Activated CD4-positive, alpha-beta T cell treated with anti-CD3 and anti-CD28 coated beads for 1 hour (primary cell): ENCODE results near the gene PLXNA2.

ENCODE experiments used
- DNase-seq: peaks from one replicate; pipeline ENCODE4 v3.0.0-alpha.2; 2020

PLXNA2 gene

GRCh38 chr1:208159555-208160258 is 84.5 kb downstream of the PLXNA2 start:
- no peak for DNase-seq

DNA sequence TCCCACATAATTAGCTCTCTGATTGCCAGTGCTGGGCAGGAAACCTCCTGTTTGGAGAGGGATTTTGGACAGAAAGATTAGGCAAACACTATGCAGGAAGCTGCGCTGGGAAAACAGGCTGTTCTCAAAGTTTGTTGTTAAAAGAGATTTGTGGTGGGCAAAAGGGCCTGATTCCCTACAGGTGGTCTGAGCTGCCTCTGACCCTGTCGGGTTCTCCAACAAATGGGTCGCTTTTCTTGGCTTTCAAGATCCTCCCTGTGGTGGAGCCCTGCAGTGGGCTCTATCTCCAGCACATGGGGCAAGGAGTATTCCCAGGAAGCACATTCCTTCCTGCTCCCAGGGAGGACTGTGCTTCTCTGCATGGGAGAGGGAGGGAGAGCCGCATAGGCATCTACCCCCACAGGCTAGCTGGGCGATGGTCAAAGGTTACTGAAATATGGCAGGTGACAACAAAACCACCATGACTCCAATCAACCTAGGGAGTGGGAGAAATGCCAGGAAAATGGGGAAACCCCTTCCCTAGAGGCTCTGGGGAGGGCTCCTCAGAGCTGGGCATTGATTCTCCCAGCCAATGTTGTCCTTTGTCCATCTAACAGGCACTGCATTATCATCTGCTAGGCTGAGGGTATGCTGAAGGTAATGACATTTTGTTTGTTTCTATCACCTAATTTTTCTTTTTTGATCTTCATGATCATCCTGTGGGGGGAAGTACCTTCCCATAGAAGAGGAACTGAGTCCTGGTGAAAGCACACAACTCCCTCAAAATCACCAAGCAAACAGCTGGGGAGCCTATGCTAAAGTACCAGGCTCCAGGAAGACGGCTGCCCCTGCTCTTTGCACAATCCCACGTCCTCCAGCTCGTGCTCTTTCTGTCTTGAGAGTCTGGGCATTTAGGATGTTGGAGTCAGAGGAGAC is 85.3 kb downstream of the PLXNA2 start:
- no peak for DNase-seq

GRCh38 chr1:208157769-208158168 is 86.4 kb downstream of the PLXNA2 start:
- DNase-seq, result no peak

DNA sequence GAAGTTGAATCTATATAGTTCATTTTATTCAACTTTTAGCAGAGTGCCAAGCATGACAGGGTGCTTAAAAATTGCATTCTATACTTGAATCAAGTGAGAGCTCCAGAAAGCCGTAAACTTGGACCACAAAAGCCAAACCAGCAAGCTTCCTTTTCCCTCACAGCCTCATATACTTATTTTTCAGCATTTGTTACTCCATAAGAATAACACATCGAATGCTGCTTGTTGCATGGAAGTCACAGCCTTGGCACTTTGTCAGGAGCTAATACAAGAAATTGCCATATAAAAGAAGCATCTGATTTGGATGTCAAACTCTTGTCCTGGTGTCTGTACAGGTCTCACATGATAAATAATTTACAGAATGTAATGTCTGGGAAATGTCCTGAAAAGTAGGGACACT is 87.4 kb downstream of the PLXNA2 start:
- DNase-seq, result no peak

DNA sequence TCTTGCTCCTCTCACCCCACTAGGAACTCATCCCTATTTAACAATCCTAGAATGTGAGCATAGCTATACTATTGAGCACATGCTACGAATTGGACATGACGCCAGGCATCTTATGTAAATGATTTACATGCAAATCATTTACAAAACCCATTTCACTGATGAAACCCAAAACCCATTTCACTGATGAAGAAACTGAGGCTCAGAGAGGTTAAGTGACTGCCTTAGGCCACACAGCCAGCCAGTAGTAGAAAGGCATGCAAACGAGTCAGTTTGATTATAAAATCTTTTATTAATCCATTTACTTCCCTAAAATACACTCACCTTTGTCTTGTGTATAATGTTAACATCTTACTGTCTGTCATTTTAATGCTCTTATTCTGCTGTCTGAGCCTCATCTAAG is 87.9 kb downstream of the PLXNA2 start:
- no peak for DNase-seq

GRCh38 chr1:208154679-208155642 is 89.2 kb downstream of the PLXNA2 start:
- DNase-seq, result no peak

- no peak for DNase-seq
These were observed 90.1 kb downstream of the PLXNA2 start for GRCh38 chr1:208154040-208154439.

DNA sequence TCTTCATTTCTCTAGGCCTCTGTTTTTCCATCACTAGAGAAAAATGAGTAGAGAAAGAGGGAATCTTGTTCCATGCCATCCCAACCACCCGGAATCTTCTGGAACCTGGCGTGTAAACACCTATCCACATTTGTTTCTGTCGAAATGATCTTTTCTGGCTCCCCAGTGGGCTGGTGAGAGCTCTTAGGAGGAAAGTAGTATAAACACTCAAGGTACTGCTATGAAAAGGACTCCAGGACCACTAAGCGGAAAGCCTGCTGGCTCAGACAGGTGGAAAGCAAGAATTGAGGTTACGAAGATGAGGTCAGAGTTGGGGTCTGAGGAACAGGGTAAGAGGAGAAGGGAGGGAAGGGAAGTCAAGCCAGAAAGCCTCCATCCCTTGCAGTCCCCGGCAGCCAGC is 90.8 kb downstream of the PLXNA2 start:
- no peak for DNase-seq

DNA sequence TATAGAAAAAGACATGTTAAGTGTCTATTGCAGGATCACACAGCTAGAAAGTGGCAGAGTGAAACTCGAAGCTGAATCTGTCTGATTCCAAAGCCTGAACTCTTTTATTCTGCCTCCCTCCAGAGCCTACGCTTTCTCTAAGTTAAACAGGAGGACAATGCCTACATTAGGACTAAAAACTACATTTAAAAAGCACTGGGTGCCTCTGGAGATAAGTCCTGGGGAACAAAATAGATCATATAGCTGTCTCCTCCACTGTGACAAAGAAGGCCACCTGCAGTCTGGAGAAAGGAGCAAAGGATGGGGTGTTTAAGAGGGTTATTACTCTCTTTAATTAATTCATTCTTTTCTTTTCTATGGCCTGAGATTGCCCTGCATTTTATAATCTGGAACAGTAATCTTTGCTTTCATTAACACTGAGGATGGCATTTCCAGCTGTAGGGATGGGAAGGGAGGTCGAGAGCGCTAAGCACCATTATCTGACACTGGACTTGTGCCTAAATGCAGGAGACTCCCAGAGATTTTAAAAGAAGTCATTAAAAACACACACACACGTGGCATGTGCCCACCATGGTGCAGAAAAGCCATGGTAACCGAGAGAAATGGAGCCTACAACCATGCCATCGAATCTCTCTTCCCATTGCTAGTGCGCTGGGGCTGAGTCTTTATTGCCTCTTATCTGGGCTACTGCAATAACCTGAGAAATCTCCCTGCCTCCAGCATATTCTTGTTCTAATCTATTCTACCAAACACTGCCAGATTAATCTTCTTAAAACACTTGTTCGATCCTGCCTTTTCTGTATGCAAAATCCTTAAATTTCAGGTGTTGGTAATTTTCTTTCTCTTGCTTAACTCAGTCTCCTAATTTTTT is 92.2 kb downstream of the PLXNA2 start:
- no peak for DNase-seq

DNA sequence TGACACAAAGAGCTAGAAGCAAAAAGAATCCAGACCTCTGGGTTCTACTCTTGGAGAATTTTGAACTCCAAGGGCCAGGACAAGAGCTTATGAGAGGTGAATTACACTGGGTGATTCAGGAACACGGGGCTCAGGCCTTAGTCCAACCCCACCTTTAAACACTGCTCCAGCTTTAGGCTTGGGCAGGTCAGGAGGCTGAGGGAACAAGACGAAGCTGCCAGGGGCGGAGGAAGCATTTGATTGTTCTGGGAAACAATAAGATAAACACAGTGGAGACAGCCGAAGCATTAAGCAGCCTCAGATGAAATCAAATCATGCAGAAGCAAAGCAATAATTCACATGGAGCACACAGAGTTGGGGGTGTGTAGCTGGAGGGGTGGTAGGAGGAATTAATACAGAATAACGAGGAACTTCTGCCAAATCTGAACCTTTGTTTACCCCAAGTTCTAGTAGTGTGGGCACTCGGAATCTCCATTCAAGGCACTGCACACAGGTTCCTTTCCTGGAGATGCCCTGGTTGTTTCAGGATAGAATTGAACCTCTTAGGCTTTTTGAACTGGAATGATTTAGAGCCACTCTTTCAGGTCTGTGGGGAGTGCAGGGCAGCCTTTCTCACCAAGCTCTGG is 93.2 kb downstream of the PLXNA2 start:
- no peak for DNase-seq

DNA sequence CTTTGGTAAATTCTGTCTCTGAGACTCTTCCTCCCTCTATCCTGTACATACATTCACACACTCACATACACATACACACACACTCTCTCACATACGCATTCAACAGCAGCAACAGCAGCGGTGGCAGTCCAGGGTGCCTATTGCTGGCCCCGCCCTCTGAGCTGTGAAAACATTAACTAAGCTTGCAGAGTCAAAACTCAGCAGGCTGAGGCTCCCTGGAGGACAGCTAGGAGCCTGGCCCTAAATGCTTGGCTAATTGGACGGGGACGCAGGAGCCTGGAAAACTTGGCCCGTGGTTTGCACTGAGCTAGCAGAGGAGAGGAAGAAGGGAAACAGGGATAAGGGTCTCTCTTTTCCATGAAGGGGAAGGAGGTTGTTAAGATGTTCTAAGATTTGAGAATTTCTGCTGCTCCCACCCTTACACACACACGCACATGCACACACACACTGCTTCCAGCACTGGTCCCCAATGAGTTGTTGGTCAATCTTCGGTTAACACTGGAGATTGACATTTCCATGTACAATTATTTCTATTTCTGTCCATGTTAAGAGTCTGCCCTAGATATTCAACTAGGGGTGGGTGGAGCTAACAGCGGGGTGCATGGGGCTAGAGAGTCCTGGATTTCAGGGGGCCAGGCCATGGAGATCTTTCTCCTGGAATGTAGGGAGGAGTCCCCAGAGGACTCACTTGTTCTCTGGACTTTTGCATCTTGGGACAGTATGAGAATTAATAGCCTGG is 94.2 kb downstream of the PLXNA2 start:
- no peak for DNase-seq

DNA sequence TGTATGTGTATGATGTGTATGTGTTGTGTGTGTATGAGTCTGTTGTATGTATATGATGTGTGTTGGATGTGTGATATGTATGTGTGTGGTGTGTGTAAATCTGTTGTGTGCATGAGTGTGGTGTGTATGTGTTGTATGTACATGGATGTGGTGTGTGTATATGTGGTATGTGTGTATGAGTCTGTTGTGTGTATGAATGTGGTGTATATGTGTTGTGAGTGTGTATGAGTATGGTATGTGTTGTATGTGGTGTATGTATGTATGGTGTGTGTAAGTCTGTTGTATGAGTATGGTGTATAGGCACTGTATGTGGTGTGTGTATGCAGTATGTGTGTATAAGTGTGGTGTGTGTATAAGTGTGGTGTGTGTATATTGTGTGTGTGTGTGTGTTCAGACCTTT is 95.0 kb downstream of the PLXNA2 start:
- DNase-seq, result no peak

GRCh38 chr1:208148380-208148779 is 95.8 kb downstream of the PLXNA2 start:
- DNase-seq, result no peak

GRCh38 chr1:208146650-208147049 is 97.5 kb downstream of the PLXNA2 start:
- DNase-seq, result no peak

- no peak for DNase-seq
These were observed 99.0 kb downstream of the PLXNA2 start for GRCh38 chr1:208145167-208145566.

DNA sequence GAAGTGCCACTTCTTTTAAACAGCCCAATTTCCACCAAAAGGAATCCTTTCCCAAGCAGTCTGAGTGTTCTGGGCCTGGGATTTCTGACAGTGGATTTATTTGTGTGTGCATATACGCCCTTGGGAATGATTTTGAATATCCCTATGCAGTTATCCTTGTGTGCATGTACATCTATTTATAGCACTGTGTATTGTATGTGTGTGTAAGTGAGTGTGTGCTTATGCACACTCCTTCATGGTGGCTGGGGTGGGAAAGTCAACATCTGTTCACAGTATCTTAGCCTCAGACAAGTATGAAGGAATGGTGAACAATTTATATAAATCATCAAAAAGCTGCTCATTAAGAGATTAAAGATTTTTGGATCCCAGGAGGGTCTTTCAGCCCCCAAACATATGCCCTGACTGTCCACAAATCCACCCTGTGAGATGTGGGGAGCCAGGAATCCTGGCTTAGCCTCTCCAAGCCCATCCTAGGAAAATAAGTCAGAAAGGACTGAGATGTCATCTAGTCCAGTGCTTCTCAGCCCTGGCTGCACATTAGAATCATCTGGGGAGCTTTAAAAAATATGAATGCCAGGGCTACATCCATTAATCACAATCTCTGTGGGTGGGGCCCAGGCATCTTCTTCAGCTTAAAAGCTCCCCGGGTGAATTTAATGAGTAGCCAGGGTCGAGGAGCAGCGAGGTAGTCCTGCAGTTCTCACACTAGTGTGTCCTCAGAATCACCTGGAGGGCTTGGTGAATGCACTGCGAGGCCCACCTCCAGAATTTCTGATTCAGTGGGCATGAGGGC is 101.4 kb downstream of the PLXNA2 start:
- DNase-seq, result no peak

DNA sequence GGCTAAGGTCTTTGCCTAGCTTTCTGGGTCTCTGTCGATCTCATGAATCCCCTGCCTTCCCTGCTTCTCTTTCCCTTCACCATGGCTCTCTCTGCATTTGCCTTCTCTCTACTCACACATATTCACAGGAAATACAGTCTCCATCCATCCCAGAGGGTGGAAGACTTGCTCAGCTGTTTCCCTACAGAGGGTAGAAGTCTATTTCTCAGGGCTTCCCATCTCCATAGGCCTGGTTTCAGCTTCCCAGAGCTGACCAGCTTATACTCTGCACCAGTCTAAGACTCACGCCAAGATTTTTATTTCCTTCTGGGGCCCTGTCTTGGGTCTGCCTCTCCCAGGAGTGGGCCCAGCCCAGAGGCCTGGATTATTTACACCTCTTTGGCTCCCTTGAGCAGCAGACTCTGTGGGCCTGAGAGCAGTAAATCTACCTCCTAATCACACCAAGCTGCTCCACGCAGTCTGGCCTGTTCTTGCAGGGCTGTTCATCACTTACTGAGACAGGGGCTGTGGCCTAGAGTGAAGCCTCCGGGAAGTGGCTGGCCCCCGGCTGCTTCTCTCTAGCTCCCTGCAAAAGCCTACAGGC is 102.5 kb downstream of the PLXNA2 start:
- DNase-seq, result no peak

DNA sequence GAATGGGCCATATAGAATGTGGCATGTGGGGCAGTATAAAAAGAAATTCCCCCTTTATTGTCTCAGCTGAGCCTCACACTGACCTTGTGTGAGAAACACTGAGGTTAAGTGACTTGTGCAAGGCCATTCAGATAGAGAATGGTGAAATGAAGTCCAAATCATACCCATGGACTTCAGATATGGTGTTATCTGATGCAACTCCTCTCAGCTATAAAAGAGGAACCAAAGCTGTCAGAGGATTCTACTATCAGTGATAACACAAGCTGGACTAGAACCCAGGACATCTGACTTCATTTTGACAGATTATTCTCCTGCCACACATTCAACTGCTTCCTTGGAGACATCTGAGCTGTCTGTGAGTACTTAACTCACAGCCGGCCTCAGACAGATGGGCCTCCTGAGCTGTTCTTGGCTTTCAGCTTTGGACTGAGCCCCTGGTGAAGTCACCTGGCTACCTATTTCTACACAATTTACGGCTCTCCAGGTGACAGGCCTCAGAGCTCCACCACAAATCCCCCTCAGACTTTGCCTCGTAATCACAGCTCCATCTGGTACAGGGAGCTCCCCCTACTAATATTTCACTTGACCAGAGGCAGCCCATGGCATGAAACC is 104.6 kb downstream of the PLXNA2 start:
- DNase-seq, result no peak

- no peak for DNase-seq
These were observed 107.0 kb downstream of the PLXNA2 start for GRCh38 chr1:208137193-208137592.
